HEK293 (cell line): ENCODE results near the gene PDE10A.

Source experiments
- CTCF ChIA-PET: fragments of 350-600 bp; formaldehyde crosslinking; extraction: SDS; loops from one replicate; lab custom pipeline; 2021; ENCODE audit warnings: antibody characterized with exemption; lab: Yijun Ruan, JAX
- POLR2A ChIA-PET: fragments of 300-600 bp; formaldehyde crosslinking; extraction: SDS; loops from one replicate; lab custom pipeline; 2020; ENCODE audit warnings: antibody characterized with exemption, inconsistent platforms; lab: Yijun Ruan, JAX
- H3K27ac ChIP-seq: fragments of 200-500 bp; sonication (Bioruptor generic); 2 replicates; pipeline ENCODE4 v1.5.1; 2014; ENCODE audit warnings: low read depth, low read length, control low read depth, inconsistent platforms; ENCODE audit errors: extremely low read depth
- H3K36me3 ChIP-seq, 2 experiments: fragments of 200-500 bp in 1 of 2; sonication (Bioruptor generic) in 1 of 2; 1 replicate in 1 of 2; 2 replicates in 1 of 2; pipeline ENCODE4 v1.5.1; 2014 to 2017; ENCODE audit warnings: inconsistent platforms in 2 of 2, low read length in 2 of 2; ENCODE audit not compliant: control insufficient read depth in 2 of 2, insufficient read depth in 1 of 2
- H3K4me1 ChIP-seq: fragments of 200-500 bp; sonication (Bioruptor generic); 2 replicates; pipeline ENCODE4 v1.5.1; 2014; ENCODE audit warnings: mild to moderate bottlenecking, low read length, inconsistent platforms; ENCODE audit not compliant: control insufficient read depth, insufficient read depth
- H3K4me3 ChIP-seq: 2 replicates; pipeline ENCODE4 v1.5.1; 2011; ENCODE audit warnings: low read depth, mild to moderate bottlenecking, control low read depth, low read length, moderate library complexity
- H3K9me3 ChIP-seq: fragments of 200-500 bp; sonication (Bioruptor generic); 2 replicates; pipeline ENCODE4 v1.5.1; 2014; ENCODE audit warnings: low read depth, low read length, inconsistent platforms; ENCODE audit not compliant: control insufficient read depth, insufficient read depth
- BCL11A ChIP-seq: fragments of 450-650 bp; formaldehyde crosslinking; IDR thresholded peaks from 2 replicates; pipeline ENCODE4 v1.5.1; 2016; ENCODE audit warnings: low read depth, missing biosample characterization, missing genetic modification characterization
- BCL6B ChIP-seq: fragments of 450-650 bp; formaldehyde crosslinking; IDR thresholded peaks from 2 replicates; pipeline ENCODE4 v1.5.1; 2017; ENCODE audit warnings: missing biosample characterization, missing genetic modification characterization
- HOXA7 ChIP-seq: sonication (generic); formaldehyde crosslinking; IDR thresholded peaks from 2 replicates; pipeline ENCODE4 v1.8.1; 2022; ENCODE audit warnings: missing genetic modification reagents, borderline replicate concordance
- KLF10 ChIP-seq: fragments of 450-650 bp; IDR thresholded peaks from 2 replicates; pipeline ENCODE4 v1.5.1; 2018; ENCODE audit warnings: missing biosample characterization, mild to moderate bottlenecking, missing genetic modification characterization
- KLF8 ChIP-seq: fragments of 450-650 bp; formaldehyde crosslinking; IDR thresholded peaks from 2 replicates; pipeline ENCODE4 v1.5.1; 2016; ENCODE audit warnings: missing biosample characterization, missing genetic modification characterization
- OSR2 ChIP-seq: fragments of 450-650 bp; formaldehyde crosslinking; IDR thresholded peaks from 2 replicates; pipeline ENCODE4 v1.5.1; 2016; ENCODE audit warnings: missing biosample characterization, missing genetic modification characterization
- PATZ1 ChIP-seq: fragments of 450-650 bp; formaldehyde crosslinking; IDR thresholded peaks from 2 replicates; pipeline ENCODE4 v1.5.1; 2016; ENCODE audit warnings: missing biosample characterization, missing genetic modification characterization
- PRDM4 ChIP-seq: fragments of 450-650 bp; formaldehyde crosslinking; IDR thresholded peaks from 2 replicates; pipeline ENCODE4 v1.5.1; 2017; ENCODE audit warnings: missing biosample characterization, missing genetic modification characterization
- SP2 ChIP-seq: fragments of 450-650 bp; formaldehyde crosslinking; IDR thresholded peaks from 2 replicates; pipeline ENCODE4 v1.5.1; 2016; ENCODE audit warnings: missing biosample characterization, missing genetic modification characterization
- SP3 ChIP-seq: fragments of 450-650 bp; formaldehyde crosslinking; IDR thresholded peaks from 2 replicates; pipeline ENCODE4 v1.5.1; 2016; ENCODE audit warnings: missing biosample characterization, missing genetic modification characterization
- SP7 ChIP-seq: fragments of 450-650 bp; formaldehyde crosslinking; IDR thresholded peaks from 2 replicates; pipeline ENCODE4 v1.5.1; 2016; ENCODE audit warnings: missing biosample characterization, missing genetic modification characterization
- TRIM28 ChIP-seq: IDR thresholded peaks from 2 replicates; pipeline ENCODE4 v1.6.1; 2011; ENCODE audit warnings: low read length, control low read depth, borderline replicate concordance
- ZBTB6 ChIP-seq: fragments of 450-650 bp; formaldehyde crosslinking; IDR thresholded peaks from 2 replicates; pipeline ENCODE4 v1.5.1; 2017; ENCODE audit warnings: missing biosample characterization, missing genetic modification characterization
- ZNF10 ChIP-seq: fragments of 450-650 bp; formaldehyde crosslinking; IDR thresholded peaks from 2 replicates; pipeline ENCODE4 v1.5.1; 2017; ENCODE audit warnings: missing biosample characterization, missing genetic modification characterization
- ZNF138 ChIP-seq: fragments of 450-650 bp; formaldehyde crosslinking; IDR thresholded peaks from 2 replicates; pipeline ENCODE4 v1.5.1; 2016; ENCODE audit warnings: missing biosample characterization, missing genetic modification characterization, borderline replicate concordance
- ZNF211 ChIP-seq: fragments of 450-650 bp; formaldehyde crosslinking; IDR thresholded peaks from 2 replicates; pipeline ENCODE4 v1.5.1; 2016; ENCODE audit warnings: low read depth, missing biosample characterization, missing genetic modification characterization
- ZNF391 ChIP-seq: fragments of 450-650 bp; formaldehyde crosslinking; IDR thresholded peaks from 2 replicates; pipeline ENCODE4 v1.5.1; 2016; ENCODE audit warnings: low read depth, missing biosample characterization, missing genetic modification characterization, borderline replicate concordance
- ZNF423 ChIP-seq: fragments of 450-650 bp; formaldehyde crosslinking; IDR thresholded peaks from 2 replicates; pipeline ENCODE4 v1.5.1; 2016; ENCODE audit warnings: missing biosample characterization, missing genetic modification characterization
- ZNF426 ChIP-seq: fragments of 450-650 bp; formaldehyde crosslinking; IDR thresholded peaks from 2 replicates; pipeline ENCODE4 v1.5.1; 2017; ENCODE audit warnings: missing biosample characterization, missing genetic modification characterization, mild to moderate bottlenecking, inconsistent platforms, moderate library complexity
- ZNF473 ChIP-seq: fragments of 450-650 bp; formaldehyde crosslinking; IDR thresholded peaks from 2 replicates; pipeline ENCODE4 v1.5.1; 2017; ENCODE audit warnings: missing biosample characterization, missing genetic modification characterization
- ZNF521 ChIP-seq: fragments of 450-650 bp; formaldehyde crosslinking; IDR thresholded peaks from 2 replicates; pipeline ENCODE4 v1.5.1; 2017; ENCODE audit warnings: missing biosample characterization, mild to moderate bottlenecking, missing genetic modification characterization
- ZNF529 ChIP-seq: fragments of 450-650 bp; formaldehyde crosslinking; IDR thresholded peaks from 2 replicates; pipeline ENCODE4 v1.5.1; 2017; ENCODE audit warnings: missing genetic modification characterization, missing biosample characterization; ENCODE audit not compliant: insufficient replicate concordance
- ZNF692 ChIP-seq: fragments of 450-650 bp; formaldehyde crosslinking; IDR thresholded peaks from 2 replicates; pipeline ENCODE4 v1.5.1; 2016; ENCODE audit warnings: missing biosample characterization, missing genetic modification characterization
- ZNF701 ChIP-seq: fragments of 450-650 bp; formaldehyde crosslinking; IDR thresholded peaks from 2 replicates; pipeline ENCODE4 v1.5.1; 2016; ENCODE audit warnings: missing biosample characterization, missing genetic modification characterization
- ZNF785 ChIP-seq: fragments of 450-650 bp; formaldehyde crosslinking; IDR thresholded peaks from 2 replicates; pipeline ENCODE4 v1.5.1; 2016; ENCODE audit warnings: missing biosample characterization, missing genetic modification characterization
- ZSCAN4 ChIP-seq: fragments of 450-650 bp; formaldehyde crosslinking; IDR thresholded peaks from 2 replicates; pipeline ENCODE4 v1.5.1; 2017; ENCODE audit warnings: missing biosample characterization, missing genetic modification characterization

The PDE10A gene

GRCh38 chr6:165659945-165660856, 2.8 kb downstream of the PDE10A start (continued):
- TF ChIP-seq HOXA7 (CRISPR knock-in tag) (no peak), ZNF529 (no peak), TRIM28 (no peak), ZNF391 (tag by site-specific recombination) (no peak), KLF8 (tag by site-specific recombination) (no peak), SP7 (tag by site-specific recombination) (no peak), ZNF423 (tag by site-specific recombination) (no peak), ZNF10 (no peak), PATZ1 (tag by site-specific recombination) (no peak), ZNF692 (peak; percentile 28; the same call in 1 of the 2 replicates), ZNF473 (tag by site-specific recombination) (no peak), ZNF521 (tag by site-specific recombination) (no peak), ZBTB6 (peak; percentile 79; the same call in 1 of the 2 replicates), SP2 (tag by site-specific recombination) (no peak), ZNF211 (tag by site-specific recombination) (no peak), BCL11A (tag by site-specific recombination) (no peak), OSR2 (tag by site-specific recombination) (no peak), PRDM4 (tag by site-specific recombination) (0 out of 2 replicates have a peak, but pooled peaks have one; percentile 44), SP3 (no peak)

GRCh38 chr6:165658395-165659058, 4.5 kb downstream of the PDE10A start:
- no peaks in the 10 kb centered on the region for H3K9me3 ChIP-seq
- H3K36me3 ChIP-seq = no peaks in the 10 kb centered on the region
- H3K4me3 ChIP-seq = no peak overlapping the region
- no peak overlapping the region for H3K27ac ChIP-seq
- POLR2A ChIA-PET = no interaction called here
- CTCF ChIA-PET = interaction anchor here (0.9 to 1.5 kb wide), 4 partner anchors 9 to 232 kb away, joined by 4 to 6 read pairs (median 5); no protein-coding TSS in a partner anchor
- peaks cover 31% of the 10 kb centered on the region for H3K4me1 ChIP-seq
- TF ChIP-seq KLF10 (tag by site-specific recombination) (no peak), ZNF426 (tag by site-specific recombination) (no peak), OSR2 (tag by site-specific recombination) (0 out of 2 replicates have a peak, but pooled peaks have one; percentile 8), BCL6B (tag by site-specific recombination) (peak; percentile 67; the same call in 1 of the 2 replicates), ZNF785 (tag by site-specific recombination) (no peak), ZSCAN4 (tag by site-specific recombination) (no peak), ZNF138 (tag by site-specific recombination) (no peak), TRIM28 (0 out of 2 replicates have a peak, but pooled peaks have one; percentile 45), ZNF701 (tag by site-specific recombination) (no peak)
